ENCODE results near the gene GPNMB.

Gene GPNMB

GRCh38 chr7:23213755-23214154, 32.8 kb upstream of the GPNMB start:
- no peaks in the 10 kb centered on the region for H3F3A ChIP-seq (ENCODE audit: low read depth)
- H3K9ac ChIP-seq (ENCODE audit: low read depth, low read length, poor library complexity, severe bottlenecking) = no peak overlapping the region
- no peak for TF ChIP-seq EZH2phosphoT487 (IDR thresholded peaks at IDR 0.05; ENCODE audit: borderline replicate concordance)
- no peak for TF ChIP-seq CTCF (conservative IDR thresholded peaks at IDR 0.05; ENCODE audit: low read length)
- no peaks in the 10 kb centered on the region for H3K79me2 ChIP-seq (ENCODE audit: insufficient read depth, low read length)
- H3K36me3 ChIP-seq (ENCODE audit: insufficient read depth, low read length) = no peaks in the 10 kb centered on the region
- H3K9me2 ChIP-seq (replicated peaks; ENCODE audit: low read depth, low read length) = no peaks in the 10 kb centered on the region
- no peaks in the 10 kb centered on the region for H3K4me1 ChIP-seq (ENCODE audit: insufficient read depth, low read length, poor library complexity, severe bottlenecking)
- H2AFZ ChIP-seq (ENCODE audit: low read length) = no peak overlapping the region
- no peak overlapping the region for H3K4me2 ChIP-seq (ENCODE audit: low read depth, low read length, poor library complexity, severe bottlenecking)
- no peaks in the 10 kb centered on the region for H3K9me3 ChIP-seq (ENCODE audit: insufficient read depth, low read depth, low read length)
- no peak overlapping the region for H3K4me3 ChIP-seq (ENCODE audit: low read length, poor library complexity, severe bottlenecking)
- no peaks in the 10 kb centered on the region for H4K20me1 ChIP-seq (ENCODE audit: insufficient read depth, low read length, poor library complexity, severe bottlenecking)
- no peaks in the 10 kb centered on the region for H3K27me3 ChIP-seq (ENCODE audit: insufficient read depth, low read length, poor library complexity, severe bottlenecking)

GRCh38 chr7:23214423-23214822, 32.2 kb upstream of the GPNMB start:
- H4K20me1 ChIP-seq (ENCODE audit: insufficient read depth, low read length, poor library complexity, severe bottlenecking) = no peaks in the 10 kb centered on the region
- H3K4me2 ChIP-seq (ENCODE audit: low read depth, low read length, poor library complexity, severe bottlenecking) = no peak overlapping the region
- H3K79me2 ChIP-seq (ENCODE audit: insufficient read depth, low read length) = no peaks in the 10 kb centered on the region
- H3K4me3 ChIP-seq (ENCODE audit: low read length, poor library complexity, severe bottlenecking) = no peak overlapping the region
- H3K9me3 ChIP-seq (ENCODE audit: insufficient read depth, low read depth, low read length) = no peaks in the 10 kb centered on the region
- no peaks in the 10 kb centered on the region for H3K9me2 ChIP-seq (replicated peaks; ENCODE audit: low read depth, low read length)
- TF ChIP-seq CTCF (conservative IDR thresholded peaks at IDR 0.05; ENCODE audit: low read length) (no peak), EZH2phosphoT487 (IDR thresholded peaks at IDR 0.05; ENCODE audit: borderline replicate concordance) (no peak)
- H3F3A ChIP-seq (ENCODE audit: low read depth) = no peaks in the 10 kb centered on the region
- no peaks in the 10 kb centered on the region for H3K36me3 ChIP-seq (ENCODE audit: insufficient read depth, low read length)
- no peak overlapping the region for H3K9ac ChIP-seq (ENCODE audit: low read depth, low read length, poor library complexity, severe bottlenecking)
- H2AFZ ChIP-seq (ENCODE audit: low read length) = no peak overlapping the region
- no peaks in the 10 kb centered on the region for H3K4me1 ChIP-seq (ENCODE audit: insufficient read depth, low read length, poor library complexity, severe bottlenecking)
- H3K27me3 ChIP-seq (ENCODE audit: insufficient read depth, low read length, poor library complexity, severe bottlenecking) = no peaks in the 10 kb centered on the region

- H3K4me2 ChIP-seq (ENCODE audit: low read depth, low read length, poor library complexity, severe bottlenecking) = no peak overlapping the region
- H3K27me3 ChIP-seq (ENCODE audit: insufficient read depth, low read length, poor library complexity, severe bottlenecking) = no peaks in the 10 kb centered on the region
- no peaks in the 10 kb centered on the region for H3F3A ChIP-seq (ENCODE audit: low read depth)
- H3K79me2 ChIP-seq (ENCODE audit: insufficient read depth, low read length) = no peaks in the 10 kb centered on the region
- no peaks in the 10 kb centered on the region for H3K4me1 ChIP-seq (ENCODE audit: insufficient read depth, low read length, poor library complexity, severe bottlenecking)
- TF ChIP-seq CTCF (conservative IDR thresholded peaks at IDR 0.05; ENCODE audit: low read length) = no peak
- TF ChIP-seq EZH2phosphoT487 (IDR thresholded peaks at IDR 0.05; ENCODE audit: borderline replicate concordance) = no peak
- no peaks in the 10 kb centered on the region for H3K36me3 ChIP-seq (ENCODE audit: insufficient read depth, low read length)
- no peak overlapping the region for H3K9ac ChIP-seq (ENCODE audit: low read depth, low read length, poor library complexity, severe bottlenecking)
- no peak overlapping the region for H3K4me3 ChIP-seq (ENCODE audit: low read length, poor library complexity, severe bottlenecking)
- no peaks in the 10 kb centered on the region for H3K9me2 ChIP-seq (replicated peaks; ENCODE audit: low read depth, low read length)
- no peaks in the 10 kb centered on the region for H3K9me3 ChIP-seq (ENCODE audit: insufficient read depth, low read depth, low read length)
- no peak overlapping the region for H2AFZ ChIP-seq (ENCODE audit: low read length)
- no peaks in the 10 kb centered on the region for H4K20me1 ChIP-seq (ENCODE audit: insufficient read depth, low read length, poor library complexity, severe bottlenecking)
Measured at GRCh38 chr7:23214938-23215337, 31.6 kb upstream of the GPNMB start.

Measured in Loucy (cell line).